Naive thymus-derived CD8-positive, alpha-beta T cell (primary cell): ENCODE measurements around the gene FOCAD. TPM values are rescaled to one million over a fixed set of nuclear protein-coding genes. Genes with fewer than 3 reads are reported as not detected.

Experiments used
- ATAC-seq, 2 donors: fragments of 150-1000 bp; cut with Tn5 transposase in 1 of 2; sonication (Bioruptor Pico), chemical (Tn5 transposase) in 1 of 2; 1 replicate in 1 of 2; 2 replicates in 1 of 2; pipeline ENCODE4 v1.10.0; 2021; ENCODE audit warnings: mild to moderate bottlenecking in 2 of 2, moderate library complexity in 2 of 2
- POLR2A ChIA-PET: fragments of 350-600 bp; sonication (Branson Sonifier 250); formaldehyde crosslinking; loops from one replicate; lab custom pipeline; 2021; ENCODE audit warnings: antibody characterized with exemption; lab: Charles Lee
- DNase-seq, 10 donors: peaks; one replicate each; pipeline versions ENCODE4 v3.0.0 to v3.0.0-alpha.2; 2020 to 2022
- H3K27ac Mint-ChIP-seq, 10 donors: one replicate each; pipeline ENCODE4 v1.8.0; 2020 to 2022; ENCODE audit warnings: mild to moderate bottlenecking in 10 of 10, mixed read lengths in 10 of 10, moderate library complexity in 4 of 10, inconsistent platforms in 1 of 10
- H3K27me3 Mint-ChIP-seq, 5 donors: one replicate each; pipeline ENCODE4 v1.8.0; 2021 to 2022; ENCODE audit warnings: mixed read lengths in 5 of 5
- H3K36me3 Mint-ChIP-seq, 3 donors: one replicate each; pipeline ENCODE4 v1.8.0; 2020 to 2022; ENCODE audit warnings: mixed read lengths in 3 of 3, mild to moderate bottlenecking in 2 of 3, inconsistent platforms in 1 of 3
- H3K4me1 Mint-ChIP-seq, 4 donors: one replicate each; pipeline ENCODE4 v1.8.0; 2021 to 2022; ENCODE audit warnings: mixed read lengths in 4 of 4
- H3K4me3 Mint-ChIP-seq, 10 donors: one replicate each; pipeline ENCODE4 v1.8.0; 2020 to 2022; ENCODE audit warnings: mild to moderate bottlenecking in 10 of 10, mixed read lengths in 10 of 10, moderate library complexity in 6 of 10, inconsistent platforms in 1 of 10
- H3K9me3 Mint-ChIP-seq, 9 donors: one replicate each; pipeline ENCODE4 v1.8.0; 2020 to 2022; ENCODE audit warnings: mixed read lengths in 9 of 9, mild to moderate bottlenecking in 3 of 9, inconsistent platforms in 1 of 9, moderate library complexity in 1 of 9
- polyA plus RNA-seq, 3 donors: library from polyadenylated mRNA; unstranded; fragments of 300-500 nt; fragmentation: Illumina TruSeq; gene quantifications; one replicate each; pipeline ENCODE4 v1.2.3, GENCODE V29; 2021
- total RNA-seq, 8 experiments: library from RNA in 2 of 8; stranded (reverse) in 2 of 8; gene quantifications; one replicate each; pipeline ENCODE4 v1.2.3 and lab custom pipeline; 2021 to 2026

The FOCAD gene
- total and polyA plus RNA-seq, 5 experiments from 2014 or later, result 12.5 to 16.1 (median 15.3) TPM

DNA sequence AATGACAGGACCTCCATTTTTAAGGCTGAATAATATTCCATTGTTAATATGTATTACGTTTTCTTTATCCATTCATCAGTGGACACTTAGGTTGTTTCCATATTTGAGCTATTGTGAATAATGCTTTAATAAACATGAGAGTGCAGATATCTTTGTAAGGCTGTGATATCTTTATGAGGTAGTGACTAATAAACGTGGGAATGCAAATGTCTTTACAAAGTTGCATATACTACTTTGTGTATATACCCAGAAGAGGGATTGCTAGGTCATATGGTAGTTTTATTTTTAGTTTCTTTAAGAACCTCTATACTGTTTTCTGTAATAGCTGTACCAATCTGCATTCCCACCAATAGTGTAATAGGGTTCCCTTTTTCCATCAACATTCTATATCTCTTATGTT, 148.7 kb downstream of the FOCAD start:
- ATAC-seq, result no peak
- H3K9me3 Mint-ChIP-seq, result no peaks in the 10 kb centered on the region
- DNase-seq, result no peak
- peaks cover 10 to 22% (median 22%) of the 10 kb centered on the region in 3 donors for H3K36me3 Mint-ChIP-seq
- no peak overlapping the region for H3K27ac Mint-ChIP-seq
- H3K27me3 Mint-ChIP-seq, result no peaks in the 10 kb centered on the region
- POLR2A ChIA-PET, result no interaction called here
- H3K4me1 Mint-ChIP-seq, result no peaks in the 10 kb centered on the region
- H3K4me3 Mint-ChIP-seq, result no peak overlapping the region

DNA sequence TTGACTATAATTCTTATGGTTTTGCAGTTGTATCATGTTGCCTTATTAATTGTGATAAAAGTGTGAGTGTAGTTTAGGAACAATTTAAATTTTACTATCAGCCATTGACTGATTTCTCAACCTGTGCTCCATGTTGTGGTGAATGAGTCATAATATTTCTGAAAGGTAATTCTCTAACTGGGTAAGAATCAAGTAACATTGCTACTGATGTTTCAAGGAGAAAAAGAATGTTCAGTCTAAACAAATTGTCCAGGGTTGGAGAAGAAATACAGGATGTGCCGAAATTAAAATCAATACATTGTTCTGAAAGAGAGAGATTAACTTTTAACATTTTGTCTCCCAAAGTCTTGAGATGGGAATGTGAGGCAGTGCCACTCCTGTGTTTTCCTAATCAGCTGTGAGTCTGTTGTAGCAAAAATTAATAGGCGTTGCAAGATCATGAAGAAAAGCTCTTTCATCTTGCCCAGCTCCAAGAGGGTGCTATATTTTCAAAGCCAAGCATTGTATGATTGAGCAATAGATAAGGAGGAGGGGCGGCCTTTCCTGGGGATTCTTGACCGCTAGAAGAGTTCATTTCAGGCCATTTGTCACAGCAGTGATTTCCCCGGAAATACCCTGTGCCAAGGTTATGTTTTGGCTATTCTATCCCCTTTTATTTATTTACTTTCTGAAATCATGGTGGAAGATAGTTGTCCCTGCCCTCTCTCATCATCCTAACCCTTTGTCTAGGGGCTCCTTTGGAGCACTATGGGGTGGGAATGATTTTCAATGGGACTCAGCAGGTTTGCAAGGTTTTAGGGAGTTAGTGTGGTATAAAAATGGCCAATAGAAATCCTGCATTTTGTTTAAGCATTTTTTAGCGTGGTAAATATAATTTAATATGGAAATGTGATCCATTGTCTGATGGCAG, 151.6 kb downstream of the FOCAD start:
- Mint-ChIP-seq H3K27ac (no peak overlapping the region), H3K4me1 (no peaks in the 10 kb centered on the region), H3K4me3 (no peak overlapping the region), H3K27me3 (no peaks in the 10 kb centered on the region), H3K9me3 (peaks cover 0 to 3% (median under 1%) of the 10 kb centered on the region in 9 donors), H3K36me3 (peaks cover 0 to 18% (median 17%) of the 10 kb centered on the region in 3 donors)
- POLR2A ChIA-PET, result no interaction called here
- ATAC-seq (no peak), DNase-seq (no peak)

DNA sequence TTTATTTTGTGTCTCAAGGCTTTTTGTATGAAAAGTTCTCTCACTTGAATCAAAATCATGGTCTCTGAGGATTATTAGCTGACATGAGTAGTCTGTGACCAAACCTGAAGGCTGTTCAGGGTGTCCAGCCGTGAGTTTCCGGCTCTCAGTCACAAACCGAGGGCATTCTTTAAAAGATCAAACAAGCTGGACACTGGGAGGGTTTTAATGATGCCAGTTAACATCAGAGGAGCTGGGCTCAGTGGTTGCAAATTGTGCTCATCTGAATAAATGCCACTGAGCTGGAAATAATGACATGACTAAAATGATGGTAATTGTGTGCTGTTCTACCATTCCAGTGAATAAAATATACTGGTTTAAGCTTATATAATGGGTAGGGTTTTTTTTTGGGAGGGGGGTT, 153.1 kb downstream of the FOCAD start:
- H3K4me3 Mint-ChIP-seq, result no peak overlapping the region
- peaks cover 0 to 18% (median 7%) of the 10 kb centered on the region in 9 donors for H3K9me3 Mint-ChIP-seq
- POLR2A ChIA-PET, result no interaction called here
- no peaks in the 10 kb centered on the region for H3K4me1 Mint-ChIP-seq
- DNase-seq (no peak), ATAC-seq (no peak)
- H3K27ac Mint-ChIP-seq, result no peak overlapping the region
- H3K27me3 Mint-ChIP-seq, result no peaks in the 10 kb centered on the region
- H3K36me3 Mint-ChIP-seq, result peaks cover 11 to 30% (median 20%) of the 10 kb centered on the region in 3 donors

DNA sequence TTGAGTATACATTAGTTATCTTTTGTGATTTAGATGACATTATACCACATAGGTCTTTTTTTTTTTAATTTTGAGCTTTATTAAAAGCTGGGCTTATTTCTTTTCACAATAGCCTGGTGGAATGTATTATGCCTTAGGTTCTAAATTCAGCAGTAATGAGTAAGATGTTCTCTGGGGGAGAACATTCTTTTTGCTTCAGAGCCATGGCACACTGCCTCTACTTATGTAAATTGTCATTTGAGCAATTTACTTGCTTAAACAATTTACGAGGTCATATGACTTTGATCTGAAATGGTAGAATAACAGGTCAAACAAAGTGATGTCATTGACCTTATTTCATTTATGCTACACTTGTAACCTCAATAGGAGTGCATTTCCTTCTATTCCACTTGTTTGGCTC, 154.2 kb downstream of the FOCAD start:
- H3K36me3 Mint-ChIP-seq, result peaks cover 21 to 34% (median 22%) of the 10 kb centered on the region in 3 donors
- H3K9me3 Mint-ChIP-seq, result peaks cover 0 to 24% (median 11%) of the 10 kb centered on the region in 9 donors
- no peak for DNase-seq
- ATAC-seq, result no peak
- POLR2A ChIA-PET, result no interaction called here
- no peaks in the 10 kb centered on the region for H3K27me3 Mint-ChIP-seq
- peaks cover 0 to 2% (median 0%) of the 10 kb centered on the region in 4 donors for H3K4me1 Mint-ChIP-seq
- no peak overlapping the region for H3K4me3 Mint-ChIP-seq
- no peak overlapping the region for H3K27ac Mint-ChIP-seq

DNA sequence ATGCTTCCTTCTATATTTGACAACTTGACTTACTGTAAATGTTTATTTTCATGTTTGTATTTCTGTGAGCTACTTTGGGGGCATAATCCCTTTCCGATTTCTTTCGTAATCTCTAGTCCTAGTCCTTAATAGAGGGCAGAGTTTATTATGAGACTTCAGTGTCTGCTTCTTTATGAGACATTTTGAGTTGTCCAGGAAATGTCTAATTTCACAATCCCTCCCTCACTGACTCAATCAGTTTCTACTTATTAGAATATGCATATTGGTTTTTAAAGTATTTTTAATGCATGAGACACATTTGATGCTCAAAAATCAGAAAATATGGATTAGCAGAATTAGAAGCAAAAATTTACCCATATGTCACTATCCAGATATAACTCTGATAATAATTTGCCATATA, 160.9 kb downstream of the FOCAD start:
- ATAC-seq (no peak), DNase-seq (no peak)
- Mint-ChIP-seq H3K4me1 (peaks cover 0 to 6% (median 2%) of the 10 kb centered on the region in 4 donors), H3K27ac (no peak overlapping the region), H3K4me3 (no peak overlapping the region), H3K27me3 (no peaks in the 10 kb centered on the region), H3K9me3 (peaks cover 0 to 24% (median 11%) of the 10 kb centered on the region in 9 donors), H3K36me3 (peaks cover 15 to 44% (median 28%) of the 10 kb centered on the region in 3 donors)
- POLR2A ChIA-PET, result no interaction called here

DNA sequence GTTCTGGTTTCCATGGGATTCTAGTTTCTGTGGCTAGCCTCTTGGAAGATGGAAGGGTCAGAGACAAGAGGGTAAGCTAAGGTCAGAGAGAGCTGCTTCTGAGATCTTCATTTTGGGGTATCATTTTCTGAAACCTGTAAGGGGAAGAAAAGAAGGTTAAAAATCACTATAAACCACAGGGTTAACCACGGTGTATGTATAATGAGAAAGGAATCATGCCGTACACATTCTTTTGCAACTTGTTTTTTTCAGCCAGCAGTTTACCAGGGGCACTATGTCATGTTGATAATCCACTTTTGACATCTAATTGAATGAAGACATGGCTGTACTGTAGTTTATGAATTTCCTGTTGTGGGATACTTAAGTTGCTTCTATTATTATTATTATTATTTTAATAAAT, 164.4 kb downstream of the FOCAD start:
- POLR2A ChIA-PET, result no interaction called here
- H3K4me1 Mint-ChIP-seq, result peaks cover 0 to 6% (median under 1%) of the 10 kb centered on the region in 4 donors
- H3K27ac Mint-ChIP-seq, result peak overlapping the region in 1 of 10 donors; percentile 45
- no peak for ATAC-seq
- no peak for DNase-seq
- H3K9me3 Mint-ChIP-seq, result peaks cover 0 to 2% (median 0%) of the 10 kb centered on the region in 9 donors
- H3K4me3 Mint-ChIP-seq, result no peak overlapping the region
- H3K36me3 Mint-ChIP-seq, result peaks cover 4 to 17% (median 7%) of the 10 kb centered on the region in 3 donors
- H3K27me3 Mint-ChIP-seq, result no peaks in the 10 kb centered on the region

DNA sequence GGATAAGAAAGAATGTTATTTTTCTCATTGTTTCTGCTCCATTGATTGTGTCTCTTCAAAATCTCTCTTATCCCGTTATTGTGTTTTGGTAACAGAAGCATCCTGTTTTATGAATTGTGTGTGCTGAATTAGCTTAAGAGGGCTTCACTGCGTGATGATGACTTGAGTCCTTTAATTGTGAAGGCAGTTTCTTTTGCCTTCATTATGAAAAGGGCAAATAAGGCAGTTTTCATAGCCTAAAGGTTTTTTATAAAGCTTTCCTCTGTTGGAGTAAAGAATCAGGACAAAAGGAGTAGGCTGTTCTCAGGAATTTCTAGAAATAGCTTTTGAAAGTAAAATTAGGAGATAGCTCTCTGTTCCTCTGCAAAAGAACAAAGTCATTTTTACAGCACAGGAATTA, 169.8 kb downstream of the FOCAD start:
- DNase-seq (no peak), ATAC-seq (no peak)
- Mint-ChIP-seq H3K27me3 (no peaks in the 10 kb centered on the region), H3K4me1 (no peaks in the 10 kb centered on the region), H3K9me3 (peaks cover 0 to 17% (median 6%) of the 10 kb centered on the region in 9 donors), H3K4me3 (no peak overlapping the region), H3K36me3 (peaks cover 15 to 26% (median 16%) of the 10 kb centered on the region in 3 donors), H3K27ac (no peak overlapping the region)
- POLR2A ChIA-PET, result no interaction called here

DNA sequence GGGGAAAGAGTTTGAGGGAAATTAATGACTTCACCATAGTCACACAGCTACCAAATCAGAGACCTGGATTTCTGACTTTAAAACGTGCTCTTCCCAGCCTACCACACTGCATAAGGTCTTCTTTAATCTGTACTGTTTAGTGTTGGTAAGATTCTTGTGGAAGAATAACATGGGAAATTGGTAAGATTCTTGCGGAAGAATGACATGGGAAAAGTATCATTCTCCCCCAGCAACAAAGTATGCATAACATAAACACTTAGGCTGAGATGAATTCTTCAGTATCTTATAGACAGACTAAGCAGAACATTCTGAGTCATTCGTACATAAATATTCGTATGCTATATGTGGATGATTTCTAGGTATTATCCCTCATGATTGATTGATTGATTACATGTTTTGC, 170.4 kb downstream of the FOCAD start:
- Mint-ChIP-seq H3K27me3 (no peaks in the 10 kb centered on the region), H3K9me3 (peaks cover 0 to 17% (median 6%) of the 10 kb centered on the region in 9 donors), H3K36me3 (peaks cover 15 to 26% (median 16%) of the 10 kb centered on the region in 3 donors), H3K4me1 (no peaks in the 10 kb centered on the region), H3K4me3 (no peak overlapping the region), H3K27ac (no peak overlapping the region)
- DNase-seq, result no peak
- POLR2A ChIA-PET, result no interaction called here
- no peak for ATAC-seq

DNA sequence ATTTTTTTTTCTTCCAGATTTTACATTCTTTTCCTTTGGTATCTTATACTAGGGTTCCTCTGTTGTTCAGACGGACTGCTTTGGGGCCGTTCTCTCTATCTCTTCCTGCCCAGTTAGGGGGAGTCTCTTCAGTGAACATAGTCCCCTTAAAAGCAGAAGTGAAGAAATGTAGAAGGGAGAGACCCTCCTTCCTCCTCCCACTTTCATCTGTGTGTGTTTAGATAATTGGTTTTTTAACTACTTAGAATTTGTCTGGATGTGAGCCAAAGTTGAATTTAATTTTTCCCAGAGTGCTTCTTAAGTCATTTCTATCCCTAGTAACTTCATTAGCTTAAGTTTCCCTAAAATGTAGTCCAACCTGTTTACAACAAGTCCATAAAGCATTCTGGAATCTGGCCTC, 179.9 kb downstream of the FOCAD start:
- POLR2A ChIA-PET, result no interaction called here
- DNase-seq, result no peak

DNA sequence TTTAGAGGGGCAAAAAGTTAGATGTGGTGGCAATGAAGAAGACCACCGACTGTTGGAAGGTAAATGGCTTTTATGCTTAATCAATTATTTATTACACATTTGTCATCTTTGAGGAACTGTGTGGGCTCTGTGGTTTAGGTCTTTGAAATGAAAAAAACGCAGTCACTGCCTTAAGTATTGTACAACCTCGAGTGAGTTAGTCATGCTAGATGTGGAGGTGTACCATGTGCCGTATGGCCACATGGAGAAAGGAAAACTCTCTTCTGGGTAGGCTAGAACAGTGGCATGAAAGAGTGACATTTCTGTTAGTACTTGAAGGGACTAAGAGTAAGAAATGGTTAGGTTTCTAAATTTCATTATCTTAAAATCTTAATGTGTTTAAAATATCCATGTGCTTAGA, 181.3 kb downstream of the FOCAD start:
- Mint-ChIP-seq H3K9me3 (no peaks in the 10 kb centered on the region), H3K4me3 (no peak overlapping the region), H3K4me1 (peaks cover 0 to 5% (median 0%) of the 10 kb centered on the region in 4 donors), H3K27me3 (no peaks in the 10 kb centered on the region), H3K27ac (no peak overlapping the region), H3K36me3 (peaks cover 5 to 49% (median 17%) of the 10 kb centered on the region in 3 donors)
- DNase-seq (no peak), ATAC-seq (no peak)
- POLR2A ChIA-PET, result no interaction called here

More for the DNA sequence above, 179.9 kb downstream of the FOCAD start:
- Mint-ChIP-seq H3K9me3 (no peaks in the 10 kb centered on the region), H3K27me3 (no peaks in the 10 kb centered on the region), H3K4me3 (no peak overlapping the region), H3K36me3 (peaks cover 4 to 41% (median 17%) of the 10 kb centered on the region in 3 donors), H3K4me1 (peaks cover 0 to 5% (median 0%) of the 10 kb centered on the region in 4 donors), H3K27ac (no peak overlapping the region)
- ATAC-seq, result no peak

DNA sequence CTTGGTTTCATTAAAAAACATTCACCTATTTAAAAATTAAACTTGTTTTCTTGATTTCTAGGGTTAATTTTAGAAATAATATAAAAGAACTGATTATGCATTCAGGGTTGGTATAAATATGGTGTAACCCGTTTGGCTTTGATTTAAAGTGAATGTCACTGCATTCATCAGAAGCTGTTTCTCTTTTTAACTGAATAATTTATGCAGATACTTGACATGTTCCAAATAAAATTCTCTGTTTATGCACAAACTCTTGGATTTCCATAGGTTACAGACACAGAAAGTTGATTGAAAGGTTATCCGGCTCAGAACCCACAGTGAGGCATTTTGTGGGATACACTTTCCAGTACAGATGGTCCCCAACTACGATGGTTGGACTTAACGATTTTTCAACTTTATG, 186.1 kb downstream of the FOCAD start:
- Mint-ChIP-seq H3K36me3 (peaks cover 4 to 34% (median 7%) of the 10 kb centered on the region in 3 donors), H3K4me1 (peaks cover 5 to 20% (median 8%) of the 10 kb centered on the region in 4 donors), H3K9me3 (no peaks in the 10 kb centered on the region), H3K4me3 (no peak overlapping the region), H3K27ac (no peak overlapping the region), H3K27me3 (no peaks in the 10 kb centered on the region)
- DNase-seq, result no peak
- POLR2A ChIA-PET, result no interaction called here
- ATAC-seq, result no peak

DNA sequence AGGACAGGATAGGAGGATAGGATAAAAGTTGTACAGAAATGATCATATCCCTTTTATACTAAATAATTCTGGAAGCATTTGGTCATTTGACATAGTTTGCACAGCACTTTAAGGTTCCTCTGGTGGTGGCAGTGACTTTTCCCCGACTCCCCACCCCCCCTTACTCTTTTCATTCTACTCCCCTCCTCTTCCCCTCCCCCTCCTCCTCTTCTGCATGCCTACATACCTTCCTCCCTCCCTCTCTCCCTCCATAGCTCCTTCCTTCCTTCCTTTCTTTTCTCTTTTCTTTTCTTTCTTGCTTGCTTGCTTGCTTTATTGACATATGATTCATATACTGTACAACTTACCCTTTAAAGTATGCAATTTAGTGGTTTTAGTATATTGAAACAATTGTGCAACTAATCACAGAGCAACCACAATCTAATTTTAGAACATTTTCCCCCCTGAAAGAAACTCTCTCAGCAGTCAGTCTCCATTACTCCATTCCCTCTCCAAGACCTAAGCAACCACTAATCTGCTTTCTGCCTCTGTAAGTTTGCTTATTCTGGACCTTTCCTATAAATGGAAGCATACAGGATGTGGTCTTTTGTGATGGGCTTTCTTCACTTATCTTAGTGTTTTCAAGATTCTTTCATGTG, 188.4 kb downstream of the FOCAD start:
- H3K27ac Mint-ChIP-seq, result no peak overlapping the region

More for the DNA sequence above, 188.4 kb downstream of the FOCAD start:
- Mint-ChIP-seq H3K4me3 (no peak overlapping the region), H3K9me3 (no peaks in the 10 kb centered on the region), H3K4me1 (peaks cover 5 to 19% (median 8%) of the 10 kb centered on the region in 4 donors), H3K27me3 (no peaks in the 10 kb centered on the region), H3K36me3 (peaks cover 4 to 27% (median 10%) of the 10 kb centered on the region in 3 donors)
- ATAC-seq, result no peak
- no peak for DNase-seq
- POLR2A ChIA-PET, result no interaction called here
